Fibroblast of skin of abdomen (primary cell): ENCODE results near the gene MTCH1.
A peak's percentile ranks its signal among the peaks of the same experiment; 100 is the strongest.
"Not testable (repeated sequence)": the region's sequence is repeated elsewhere in the genome, so short reads cannot be mapped to it uniquely, and the experiment has no call there.

Experiments used
- DNase-seq: peaks from one replicate; pipeline ENCODE4 v3.0.0-alpha.2; 2013

MTCH1 gene

GRCh38 chr6:37016995-37017394 is 31.0 kb upstream of the MTCH1 start:
- no peak for DNase-seq

- no peak for DNase-seq
Observed at GRCh38 chr6:37015532-37015931, 29.5 kb upstream of the MTCH1 start.

- DNase-seq, result no peak
Observed at GRCh38 chr6:37014667-37015066, 28.7 kb upstream of the MTCH1 start.

- DNase-seq, result no peak
Observed at GRCh38 chr6:37013516-37014491, 27.8 kb upstream of the MTCH1 start.

- peak; percentile 63 for DNase-seq
Observed at GRCh38 chr6:37011656-37012378, 25.8 kb upstream of the MTCH1 start.

GRCh38 chr6:37010402-37010892 is 24.5 kb upstream of the MTCH1 start:
- no peak for DNase-seq

GRCh38 chr6:37008484-37009465 is 22.8 kb upstream of the MTCH1 start:
- no peak for DNase-seq

- DNase-seq, result no peak
Observed at GRCh38 chr6:37007340-37008043, 21.5 kb upstream of the MTCH1 start.

GRCh38 chr6:37006793-37007339 is 20.9 kb upstream of the MTCH1 start:
- DNase-seq, result peak; percentile 35

GRCh38 chr6:37005827-37006567 is 20.0 kb upstream of the MTCH1 start:
- no peak for DNase-seq

GRCh38 chr6:37005061-37005810 is 19.2 kb upstream of the MTCH1 start, which contains the start of gene FGD2:
FGD2 (plus strand) TSS chr6:37005655; CDS start chr6:37005818, 163 bp downstream.
- DNase-seq, result no peak

- no peak for DNase-seq
Observed at GRCh38 chr6:37004044-37004980, 18.3 kb upstream of the MTCH1 start.

GRCh38 chr6:36999751-37000125 is 13.7 kb upstream of the MTCH1 start:
- DNase-seq, result no peak

- DNase-seq, result no peak
Observed at GRCh38 chr6:36999061-36999750, 13.2 kb upstream of the MTCH1 start.

GRCh38 chr6:36998723-36999038 is 12.7 kb upstream of the MTCH1 start:
- DNase-seq, result no peak

GRCh38 chr6:36997811-36998722 is 12.1 kb upstream of the MTCH1 start:
- DNase-seq, result no peak

GRCh38 chr6:36990401-36990800 is 4.4 kb upstream of the MTCH1 start:
- not testable (repeated sequence) for DNase-seq
